ENCODE measurements around the gene DLGAP1. TPM values are rescaled to one million over a fixed set of nuclear protein-coding genes. Genes with fewer than 3 reads are reported as not detected.

DLGAP1 gene
- total RNA-seq, 1 experiment from 2014 or later = 23.0 TPM

DNA sequence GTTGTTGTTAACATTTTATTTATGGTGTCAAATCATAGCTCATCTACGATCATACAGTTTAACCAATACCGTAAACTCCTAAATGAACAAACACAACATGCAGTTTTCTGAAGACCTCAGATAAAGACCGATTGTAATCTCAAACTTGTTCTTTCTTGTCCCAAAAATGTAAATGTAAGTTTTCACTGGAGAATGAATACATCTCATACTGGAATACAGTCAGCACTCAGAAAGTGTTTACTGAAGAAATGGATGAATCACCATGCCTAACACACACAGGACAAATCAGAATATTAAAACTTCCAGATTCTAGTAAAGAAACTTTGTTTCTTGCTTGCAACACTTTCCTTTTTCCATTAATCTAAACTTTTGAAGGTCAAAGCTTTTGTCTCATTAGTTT lies 380.5 kb downstream of the DLGAP1 start:
- no peak for DNase-seq (ENCODE audit: low spot score)
- TF ChIP-seq, protein P1, sequence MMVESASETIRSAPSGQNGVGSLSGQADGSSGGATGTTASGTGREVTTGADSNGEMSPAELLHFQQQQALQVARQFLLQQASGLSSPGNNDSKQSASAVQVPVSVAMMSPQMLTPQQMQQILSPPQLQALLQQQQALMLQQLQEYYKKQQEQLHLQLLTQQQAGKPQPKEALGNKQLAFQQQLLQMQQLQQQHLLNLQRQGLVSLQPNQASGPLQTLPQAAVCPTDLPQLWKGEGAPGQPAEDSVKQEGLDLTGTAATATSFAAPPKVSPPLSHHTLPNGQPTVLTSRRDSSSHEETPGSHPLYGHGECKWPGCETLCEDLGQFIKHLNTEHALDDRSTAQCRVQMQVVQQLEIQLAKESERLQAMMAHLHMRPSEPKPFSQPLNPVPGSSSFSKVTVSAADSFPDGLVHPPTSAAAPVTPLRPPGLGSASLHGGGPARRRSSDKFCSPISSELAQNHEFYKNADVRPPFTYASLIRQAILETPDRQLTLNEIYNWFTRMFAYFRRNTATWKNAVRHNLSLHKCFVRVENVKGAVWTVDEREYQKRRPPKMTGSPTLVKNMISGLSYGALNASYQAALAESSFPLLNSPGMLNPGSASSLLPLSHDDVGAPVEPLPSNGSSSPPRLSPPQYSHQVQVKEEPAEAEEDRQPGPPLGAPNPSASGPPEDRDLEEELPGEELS (CRISPR knock-in tag; IDR thresholded peaks at IDR 0.05) = no peak
- TF ChIP-seq SP1 (CRISPR knock-in tag; conservative IDR thresholded peaks at IDR 0.05) (no peak), IRF2 (CRISPR knock-in tag; IDR thresholded peaks at IDR 0.05; ENCODE audit: borderline replicate concordance, low read depth) (no peak), KAT7 (CRISPR knock-in tag; IDR thresholded peaks at IDR 0.05; ENCODE audit: borderline replicate concordance) (no peak), CREB1 (CRISPR knock-in tag; IDR thresholded peaks at IDR 0.05) (no peak)
- TF ChIP-seq, protein P2, sequence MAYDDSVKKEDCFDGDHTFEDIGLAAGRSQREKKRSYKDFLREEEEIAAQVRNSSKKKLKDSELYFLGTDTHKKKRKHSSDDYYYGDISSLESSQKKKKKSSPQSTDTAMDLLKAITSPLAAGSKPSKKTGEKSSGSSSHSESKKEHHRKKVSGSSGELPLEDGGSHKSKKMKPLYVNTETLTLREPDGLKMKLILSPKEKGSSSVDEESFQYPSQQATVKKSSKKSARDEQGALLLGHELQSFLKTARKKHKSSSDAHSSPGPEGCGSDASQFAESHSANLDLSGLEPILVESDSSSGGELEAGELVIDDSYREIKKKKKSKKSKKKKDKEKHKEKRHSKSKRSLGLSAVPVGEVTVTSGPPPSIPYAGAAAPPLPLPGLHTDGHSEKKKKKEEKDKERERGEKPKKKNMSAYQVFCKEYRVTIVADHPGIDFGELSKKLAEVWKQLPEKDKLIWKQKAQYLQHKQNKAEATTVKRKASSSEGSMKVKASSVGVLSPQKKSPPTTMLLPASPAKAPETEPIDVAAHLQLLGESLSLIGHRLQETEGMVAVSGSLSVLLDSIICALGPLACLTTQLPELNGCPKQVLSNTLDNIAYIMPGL (CRISPR knock-in tag; IDR thresholded peaks at IDR 0.05) = no peak
- Mint-ChIP-seq H3K4me3 (no peak overlapping the region), H3K27me3 (ENCODE audit: low read depth) (no peaks in the 10 kb centered on the region), H3K9me3 (peaks cover 6% of the 10 kb centered on the region), H3K27ac (no peak overlapping the region; the same call in 1 of the 2 replicates), H3K4me1 (peaks cover 33% of the 10 kb centered on the region), H3K36me3 (peaks cover 3% of the 10 kb centered on the region; the same call in 1 of the 2 replicates)
- ChIA-PET POLR2A (no interaction called here), CTCF (interaction anchor here (1.1 to 2.1 kb wide), 4 partner anchors 32 to 303 kb away, joined by 3 to 6 read pairs (median 4); no protein-coding TSS in a partner anchor)
- ATAC-seq = no peak

DNA sequence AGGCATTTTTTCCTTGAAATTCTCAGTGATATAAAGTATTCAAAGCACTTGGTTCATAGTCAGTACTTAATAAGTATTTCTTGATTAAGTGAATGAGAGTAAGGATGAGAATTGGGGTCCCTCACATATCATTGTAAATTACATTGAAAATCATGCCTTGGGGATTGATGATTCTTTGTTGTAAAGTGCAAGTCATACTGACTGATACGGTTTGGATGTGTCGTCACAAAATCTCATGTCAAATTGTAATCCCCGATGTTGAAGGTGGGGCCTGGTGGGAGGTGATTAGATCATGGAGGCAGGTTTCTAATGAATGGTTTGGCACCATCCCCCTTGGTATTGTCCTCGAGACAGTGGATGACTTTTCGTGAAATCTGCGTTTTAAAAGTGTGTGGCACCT lies 385.9 kb downstream of the DLGAP1 start:
- Mint-ChIP-seq H3K9me3 (peaks cover 45% of the 10 kb centered on the region), H3K27ac (no peak overlapping the region), H3K36me3 (peaks cover 41% of the 10 kb centered on the region), H3K4me1 (peaks cover 7% of the 10 kb centered on the region), H3K4me3 (no peak overlapping the region), H3K27me3 (ENCODE audit: low read depth) (no peaks in the 10 kb centered on the region)
- ChIA-PET POLR2A (no interaction called here), CTCF (interaction anchor here (1.0 to 1.3 kb wide), 6 partner anchors 10 to 298 kb away, joined by 3 to 8 read pairs (median 5); no protein-coding TSS in a partner anchor)
- DNase-seq (ENCODE audit: low spot score) (no peak), ATAC-seq (no peak)
- TF ChIP-seq FOXK1 (CRISPR knock-in tag; IDR thresholded peaks at IDR 0.05) = no peak
- TF ChIP-seq, protein P3, sequence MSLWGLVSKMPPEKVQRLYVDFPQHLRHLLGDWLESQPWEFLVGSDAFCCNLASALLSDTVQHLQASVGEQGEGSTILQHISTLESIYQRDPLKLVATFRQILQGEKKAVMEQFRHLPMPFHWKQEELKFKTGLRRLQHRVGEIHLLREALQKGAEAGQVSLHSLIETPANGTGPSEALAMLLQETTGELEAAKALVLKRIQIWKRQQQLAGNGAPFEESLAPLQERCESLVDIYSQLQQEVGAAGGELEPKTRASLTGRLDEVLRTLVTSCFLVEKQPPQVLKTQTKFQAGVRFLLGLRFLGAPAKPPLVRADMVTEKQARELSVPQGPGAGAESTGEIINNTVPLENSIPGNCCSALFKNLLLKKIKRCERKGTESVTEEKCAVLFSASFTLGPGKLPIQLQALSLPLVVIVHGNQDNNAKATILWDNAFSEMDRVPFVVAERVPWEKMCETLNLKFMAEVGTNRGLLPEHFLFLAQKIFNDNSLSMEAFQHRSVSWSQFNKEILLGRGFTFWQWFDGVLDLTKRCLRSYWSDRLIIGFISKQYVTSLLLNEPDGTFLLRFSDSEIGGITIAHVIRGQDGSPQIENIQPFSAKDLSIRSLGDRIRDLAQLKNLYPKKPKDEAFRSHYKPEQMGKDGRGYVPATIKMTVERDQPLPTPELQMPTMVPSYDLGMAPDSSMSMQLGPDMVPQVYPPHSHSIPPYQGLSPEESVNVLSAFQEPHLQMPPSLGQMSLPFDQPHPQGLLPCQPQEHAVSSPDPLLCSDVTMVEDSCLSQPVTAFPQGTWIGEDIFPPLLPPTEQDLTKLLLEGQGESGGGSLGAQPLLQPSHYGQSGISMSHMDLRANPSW (CRISPR knock-in tag; conservative IDR thresholded peaks at IDR 0.05; ENCODE audit: low read depth) = no peak
- TF ChIP-seq SOX15 (CRISPR knock-in tag; IDR thresholded peaks at IDR 0.05) = no peak
- no peak for TF ChIP-seq KAT7 (CRISPR knock-in tag; IDR thresholded peaks at IDR 0.05; ENCODE audit: borderline replicate concordance)
- TF ChIP-seq GTF2I (CRISPR knock-in tag; conservative IDR thresholded peaks at IDR 0.05) = no peak
- no peak for TF ChIP-seq IRF2 (CRISPR knock-in tag; IDR thresholded peaks at IDR 0.05; ENCODE audit: borderline replicate concordance, low read depth)
- TF ChIP-seq, protein P4, sequence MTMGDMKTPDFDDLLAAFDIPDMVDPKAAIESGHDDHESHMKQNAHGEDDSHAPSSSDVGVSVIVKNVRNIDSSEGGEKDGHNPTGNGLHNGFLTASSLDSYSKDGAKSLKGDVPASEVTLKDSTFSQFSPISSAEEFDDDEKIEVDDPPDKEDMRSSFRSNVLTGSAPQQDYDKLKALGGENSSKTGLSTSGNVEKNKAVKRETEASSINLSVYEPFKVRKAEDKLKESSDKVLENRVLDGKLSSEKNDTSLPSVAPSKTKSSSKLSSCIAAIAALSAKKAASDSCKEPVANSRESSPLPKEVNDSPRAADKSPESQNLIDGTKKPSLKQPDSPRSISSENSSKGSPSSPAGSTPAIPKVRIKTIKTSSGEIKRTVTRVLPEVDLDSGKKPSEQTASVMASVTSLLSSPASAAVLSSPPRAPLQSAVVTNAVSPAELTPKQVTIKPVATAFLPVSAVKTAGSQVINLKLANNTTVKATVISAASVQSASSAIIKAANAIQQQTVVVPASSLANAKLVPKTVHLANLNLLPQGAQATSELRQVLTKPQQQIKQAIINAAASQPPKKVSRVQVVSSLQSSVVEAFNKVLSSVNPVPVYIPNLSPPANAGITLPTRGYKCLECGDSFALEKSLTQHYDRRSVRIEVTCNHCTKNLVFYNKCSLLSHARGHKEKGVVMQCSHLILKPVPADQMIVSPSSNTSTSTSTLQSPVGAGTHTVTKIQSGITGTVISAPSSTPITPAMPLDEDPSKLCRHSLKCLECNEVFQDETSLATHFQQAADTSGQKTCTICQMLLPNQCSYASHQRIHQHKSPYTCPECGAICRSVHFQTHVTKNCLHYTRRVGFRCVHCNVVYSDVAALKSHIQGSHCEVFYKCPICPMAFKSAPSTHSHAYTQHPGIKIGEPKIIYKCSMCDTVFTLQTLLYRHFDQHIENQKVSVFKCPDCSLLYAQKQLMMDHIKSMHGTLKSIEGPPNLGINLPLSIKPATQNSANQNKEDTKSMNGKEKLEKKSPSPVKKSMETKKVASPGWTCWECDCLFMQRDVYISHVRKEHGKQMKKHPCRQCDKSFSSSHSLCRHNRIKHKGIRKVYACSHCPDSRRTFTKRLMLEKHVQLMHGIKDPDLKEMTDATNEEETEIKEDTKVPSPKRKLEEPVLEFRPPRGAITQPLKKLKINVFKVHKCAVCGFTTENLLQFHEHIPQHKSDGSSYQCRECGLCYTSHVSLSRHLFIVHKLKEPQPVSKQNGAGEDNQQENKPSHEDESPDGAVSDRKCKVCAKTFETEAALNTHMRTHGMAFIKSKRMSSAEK (CRISPR knock-in tag; IDR thresholded peaks at IDR 0.05; ENCODE audit: borderline replicate concordance) = no peak
- no peak for TF ChIP-seq NFYB (CRISPR knock-in tag; conservative IDR thresholded peaks at IDR 0.05; ENCODE audit: low read depth)
- TF ChIP-seq ETV6 (CRISPR knock-in tag; IDR thresholded peaks at IDR 0.05) = no peak
- TF ChIP-seq GRHL2 (CRISPR knock-in tag; IDR thresholded peaks at IDR 0.05; ENCODE audit: insufficient replicate concordance, severe bottlenecking) = no peak
- TF ChIP-seq, protein P5, sequence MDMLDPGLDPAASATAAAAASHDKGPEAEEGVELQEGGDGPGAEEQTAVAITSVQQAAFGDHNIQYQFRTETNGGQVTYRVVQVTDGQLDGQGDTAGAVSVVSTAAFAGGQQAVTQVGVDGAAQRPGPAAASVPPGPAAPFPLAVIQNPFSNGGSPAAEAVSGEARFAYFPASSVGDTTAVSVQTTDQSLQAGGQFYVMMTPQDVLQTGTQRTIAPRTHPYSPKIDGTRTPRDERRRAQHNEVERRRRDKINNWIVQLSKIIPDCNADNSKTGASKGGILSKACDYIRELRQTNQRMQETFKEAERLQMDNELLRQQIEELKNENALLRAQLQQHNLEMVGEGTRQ (CRISPR knock-in tag; IDR thresholded peaks at IDR 0.05) = no peak
- TF ChIP-seq, protein P6, sequence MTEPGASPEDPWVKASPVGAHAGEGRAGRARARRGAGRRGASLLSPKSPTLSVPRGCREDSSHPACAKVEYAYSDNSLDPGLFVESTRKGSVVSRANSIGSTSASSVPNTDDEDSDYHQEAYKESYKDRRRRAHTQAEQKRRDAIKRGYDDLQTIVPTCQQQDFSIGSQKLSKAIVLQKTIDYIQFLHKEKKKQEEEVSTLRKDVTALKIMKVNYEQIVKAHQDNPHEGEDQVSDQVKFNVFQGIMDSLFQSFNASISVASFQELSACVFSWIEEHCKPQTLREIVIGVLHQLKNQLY (CRISPR knock-in tag; IDR thresholded peaks at IDR 0.05) = no peak
- TF ChIP-seq, protein P7, sequence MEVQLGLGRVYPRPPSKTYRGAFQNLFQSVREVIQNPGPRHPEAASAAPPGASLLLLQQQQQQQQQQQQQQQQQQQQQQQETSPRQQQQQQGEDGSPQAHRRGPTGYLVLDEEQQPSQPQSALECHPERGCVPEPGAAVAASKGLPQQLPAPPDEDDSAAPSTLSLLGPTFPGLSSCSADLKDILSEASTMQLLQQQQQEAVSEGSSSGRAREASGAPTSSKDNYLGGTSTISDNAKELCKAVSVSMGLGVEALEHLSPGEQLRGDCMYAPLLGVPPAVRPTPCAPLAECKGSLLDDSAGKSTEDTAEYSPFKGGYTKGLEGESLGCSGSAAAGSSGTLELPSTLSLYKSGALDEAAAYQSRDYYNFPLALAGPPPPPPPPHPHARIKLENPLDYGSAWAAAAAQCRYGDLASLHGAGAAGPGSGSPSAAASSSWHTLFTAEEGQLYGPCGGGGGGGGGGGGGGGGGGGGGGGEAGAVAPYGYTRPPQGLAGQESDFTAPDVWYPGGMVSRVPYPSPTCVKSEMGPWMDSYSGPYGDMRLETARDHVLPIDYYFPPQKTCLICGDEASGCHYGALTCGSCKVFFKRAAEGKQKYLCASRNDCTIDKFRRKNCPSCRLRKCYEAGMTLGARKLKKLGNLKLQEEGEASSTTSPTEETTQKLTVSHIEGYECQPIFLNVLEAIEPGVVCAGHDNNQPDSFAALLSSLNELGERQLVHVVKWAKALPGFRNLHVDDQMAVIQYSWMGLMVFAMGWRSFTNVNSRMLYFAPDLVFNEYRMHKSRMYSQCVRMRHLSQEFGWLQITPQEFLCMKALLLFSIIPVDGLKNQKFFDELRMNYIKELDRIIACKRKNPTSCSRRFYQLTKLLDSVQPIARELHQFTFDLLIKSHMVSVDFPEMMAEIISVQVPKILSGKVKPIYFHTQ (CRISPR knock-in tag; IDR thresholded peaks at IDR 0.05) = no peak
- no peak for TF ChIP-seq FOXP1 (CRISPR knock-in tag; IDR thresholded peaks at IDR 0.05; ENCODE audit: borderline replicate concordance)
- no peak for TF ChIP-seq ATF1 (CRISPR knock-in tag; IDR thresholded peaks at IDR 0.05)

Data from WTC11 (cell line).